ENCODE measurements around the gene ITGB7.

The ITGB7 gene

GRCh38 chr12:53230108-53230845 lies 23.2 kb upstream of the ITGB7 start:
- DNase-seq = no peak

GRCh38 chr12:53229454-53229853 lies 22.4 kb upstream of the ITGB7 start:
- no peak for DNase-seq

DNA sequence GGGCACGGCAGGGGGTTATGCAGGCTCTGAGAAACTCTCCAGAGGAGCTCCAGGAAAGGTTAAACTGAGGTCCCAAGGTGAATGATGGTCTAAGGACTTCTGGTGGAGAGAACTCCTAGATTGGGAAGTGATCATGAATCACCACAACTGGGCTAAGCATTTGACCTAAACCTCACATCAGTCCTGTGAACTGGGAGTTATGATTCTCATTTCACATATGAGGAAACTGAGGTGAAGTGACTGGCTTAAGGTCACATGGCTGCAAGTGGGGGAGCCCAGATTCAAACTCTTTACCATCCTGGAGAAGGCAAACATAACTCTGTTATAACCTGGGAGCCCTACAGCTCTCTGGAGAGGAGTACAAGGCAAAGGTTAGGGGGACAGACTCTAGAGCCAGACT lies 20.8 kb upstream of the ITGB7 start:
- DNase-seq = no peak

DNA sequence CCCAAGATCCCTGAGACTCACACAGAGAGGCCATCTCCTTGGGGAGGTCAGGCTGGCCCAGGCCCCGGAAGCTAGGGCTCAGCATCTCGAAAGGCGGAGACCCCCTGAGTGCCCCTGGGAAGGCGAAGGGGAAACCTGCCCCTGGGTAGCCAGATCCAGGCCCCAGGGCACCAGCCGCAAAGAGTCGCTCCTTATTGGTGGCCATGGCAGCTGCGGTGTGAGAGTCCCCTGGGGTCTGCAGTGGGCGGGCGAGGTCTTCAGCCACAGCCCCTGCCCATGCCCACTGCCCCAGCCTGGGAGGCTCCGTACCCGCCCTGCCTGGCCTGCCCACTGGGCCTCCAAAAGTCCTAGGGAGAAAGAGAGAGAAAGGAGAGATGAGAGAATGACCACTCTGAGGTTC lies 20.3 kb upstream of the ITGB7 start:
- DNase-seq = no peak

- no peak for DNase-seq
Observed at GRCh38 chr12:53226815-53227214, 19.8 kb upstream of the ITGB7 start.

- no peak for DNase-seq
Observed at GRCh38 chr12:53225635-53226424, 18.8 kb upstream of the ITGB7 start.

DNA sequence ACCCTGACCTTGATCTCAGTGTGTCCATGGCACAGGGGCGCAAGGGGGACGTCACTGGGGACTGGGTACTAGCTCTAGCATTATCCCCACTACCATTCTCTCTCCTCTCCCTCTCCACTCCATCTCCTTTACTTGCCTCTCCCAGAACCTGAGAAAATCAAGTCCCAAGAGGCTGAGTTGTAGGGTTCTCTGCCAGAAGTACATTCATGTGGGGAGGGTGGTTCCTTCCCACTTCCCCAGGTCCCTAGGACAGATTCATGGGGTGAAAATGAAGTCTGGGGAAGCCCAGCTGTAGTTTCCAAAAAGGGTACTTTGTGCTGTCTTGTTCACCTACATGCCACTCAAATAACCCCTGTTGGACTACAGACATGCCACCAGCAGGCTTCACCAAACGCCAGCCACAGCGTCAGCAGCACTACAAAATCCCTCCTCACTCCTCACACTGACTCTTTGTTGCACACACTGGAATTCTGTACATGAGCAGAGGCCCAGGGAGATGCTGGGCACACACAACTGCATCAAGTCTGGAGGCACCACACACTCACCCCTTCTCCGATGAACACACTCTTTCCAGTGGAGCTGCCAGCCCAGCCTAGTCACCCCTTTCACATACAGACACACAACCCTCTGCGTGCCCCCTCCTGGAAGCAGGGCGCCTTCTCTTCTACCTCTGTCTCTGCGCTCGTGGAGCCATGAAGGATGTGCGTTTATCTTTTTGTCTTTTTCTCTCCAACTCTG lies 18.0 kb upstream of the ITGB7 start:
- no peak for DNase-seq

GRCh38 chr12:53224061-53224896 lies 17.2 kb upstream of the ITGB7 start:
- DNase-seq = no peak

DNA sequence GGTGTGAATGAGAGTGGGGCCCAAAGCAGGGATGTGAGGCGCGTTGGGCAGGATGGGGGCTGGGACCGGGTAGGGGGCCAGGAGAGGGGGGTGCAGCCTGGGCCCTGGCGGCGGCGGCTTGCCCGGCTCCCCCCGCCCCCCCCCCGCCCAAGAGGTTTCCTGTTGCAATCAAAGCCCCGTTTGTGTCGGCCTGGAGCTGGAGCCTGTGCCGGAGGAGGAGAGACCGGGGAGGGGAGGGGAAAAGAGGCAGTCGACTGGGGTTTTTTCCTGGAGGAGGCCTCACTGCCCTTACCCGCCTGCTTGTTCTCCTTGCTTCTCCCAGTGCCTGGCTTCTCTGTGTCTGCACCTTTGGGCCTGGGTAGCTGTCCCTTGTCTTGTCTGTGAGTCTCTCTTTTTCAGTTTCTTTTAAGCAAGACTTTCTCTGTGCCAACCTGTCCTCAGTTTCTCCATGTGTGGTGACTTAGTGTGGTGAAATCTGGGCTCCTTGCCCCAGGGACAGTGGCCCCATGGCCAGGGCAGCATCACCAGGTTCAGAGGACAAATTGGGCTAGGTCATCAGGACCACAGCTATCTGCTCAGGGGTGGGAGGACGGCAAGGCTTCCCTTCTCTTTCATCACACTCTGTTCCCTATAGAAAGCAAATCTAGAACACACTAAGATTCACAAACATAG lies 16.5 kb upstream of the ITGB7 start:
- DNase-seq = no peak

DNA sequence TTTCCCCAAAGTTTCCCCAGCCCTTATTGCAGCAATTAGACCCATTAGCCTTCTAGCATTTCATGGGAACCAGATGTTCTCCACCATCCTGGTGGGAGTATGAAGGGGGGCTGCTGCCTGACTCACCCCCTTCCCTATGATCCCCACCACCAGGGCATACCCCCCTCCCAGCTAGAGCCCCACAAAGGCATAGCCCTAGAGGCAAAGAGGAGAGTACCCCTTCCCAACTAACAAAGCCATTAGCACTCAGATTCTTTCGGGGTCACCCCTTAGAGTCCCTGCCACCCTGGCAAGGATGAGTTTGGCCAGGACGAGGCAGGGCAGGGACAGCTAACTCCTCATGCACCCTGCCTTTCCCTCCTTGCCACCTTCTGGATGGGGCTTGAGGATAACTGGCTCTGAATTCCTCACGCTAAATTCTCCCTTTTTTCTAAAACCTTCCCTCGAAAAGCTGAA lies 15.8 kb upstream of the ITGB7 start:
- no peak for DNase-seq

DNA sequence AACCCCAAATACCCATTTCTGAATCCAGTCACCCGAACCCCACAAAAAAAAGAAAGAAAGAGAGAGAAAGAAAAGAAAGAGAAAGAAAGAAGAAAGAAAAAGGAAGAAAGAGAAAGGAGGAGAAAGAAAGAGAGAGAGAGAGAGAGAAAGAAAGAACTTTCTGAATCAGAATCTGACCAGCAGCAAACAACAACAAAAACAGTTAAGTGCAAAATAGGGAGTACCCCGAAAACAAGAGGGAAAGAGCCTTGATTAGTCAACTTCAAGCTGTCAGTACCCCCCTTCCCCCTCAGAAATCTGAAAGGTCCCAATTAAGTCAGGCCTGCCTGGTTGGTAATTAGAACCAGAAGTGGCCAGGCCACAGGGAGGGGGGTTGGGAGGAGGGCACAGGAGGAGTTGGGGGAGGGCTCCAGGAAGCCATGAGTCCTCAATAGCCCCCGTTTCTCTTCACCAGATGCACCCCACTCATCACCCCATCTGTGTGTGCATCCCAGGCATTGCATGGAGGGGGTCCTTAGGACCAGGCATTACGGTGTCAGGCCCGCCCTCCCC lies 15.2 kb upstream of the ITGB7 start:
- DNase-seq = no peak

DNA sequence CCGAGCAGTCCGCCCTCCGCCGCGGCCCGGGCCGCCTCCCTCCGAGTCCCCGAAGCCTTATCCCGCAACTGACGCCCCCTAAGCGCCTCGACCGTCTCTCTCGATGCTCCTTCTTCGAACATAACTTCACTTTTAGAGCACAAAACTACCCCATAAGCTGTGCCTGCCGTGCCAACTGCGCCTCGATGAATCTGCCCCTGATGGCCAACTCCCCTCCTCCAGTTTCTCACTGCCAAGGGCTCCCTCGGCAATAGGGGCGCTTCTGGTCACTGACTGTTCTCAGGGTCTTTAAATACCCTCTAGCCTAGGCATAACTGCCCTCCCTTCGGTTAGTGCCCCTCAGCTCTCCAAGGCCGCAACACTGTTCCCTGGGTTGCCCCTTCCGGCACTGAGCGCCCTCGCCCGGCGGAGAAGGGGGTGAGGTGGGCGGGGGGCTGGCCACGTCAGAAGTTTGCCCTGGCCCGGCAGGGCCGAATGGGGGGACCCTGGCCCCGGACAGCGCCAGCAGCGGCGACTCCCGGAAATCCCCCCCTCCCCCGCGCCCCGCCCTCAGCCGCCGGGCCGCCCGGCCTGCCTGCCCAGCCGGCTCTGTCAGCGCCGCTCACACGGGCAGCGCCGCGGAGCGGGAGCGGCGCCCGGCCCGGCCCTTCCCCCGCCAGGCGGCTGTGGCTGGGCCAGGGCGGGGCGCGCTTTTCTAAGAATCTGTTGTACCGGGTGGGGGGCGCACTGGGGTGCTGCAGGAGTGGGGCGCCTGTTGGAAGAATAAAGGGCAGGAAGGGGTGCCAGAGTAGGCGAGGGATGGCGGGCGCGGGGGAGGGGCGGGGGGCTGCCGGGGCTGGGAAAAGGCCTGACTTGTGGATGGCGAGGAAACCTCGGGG lies 14.4 kb upstream of the ITGB7 start:
- DNase-seq = peak; percentile 60

GRCh38 chr12:53220694-53221202 lies 13.7 kb upstream of the ITGB7 start:
- DNase-seq = peak; percentile 81

DNA sequence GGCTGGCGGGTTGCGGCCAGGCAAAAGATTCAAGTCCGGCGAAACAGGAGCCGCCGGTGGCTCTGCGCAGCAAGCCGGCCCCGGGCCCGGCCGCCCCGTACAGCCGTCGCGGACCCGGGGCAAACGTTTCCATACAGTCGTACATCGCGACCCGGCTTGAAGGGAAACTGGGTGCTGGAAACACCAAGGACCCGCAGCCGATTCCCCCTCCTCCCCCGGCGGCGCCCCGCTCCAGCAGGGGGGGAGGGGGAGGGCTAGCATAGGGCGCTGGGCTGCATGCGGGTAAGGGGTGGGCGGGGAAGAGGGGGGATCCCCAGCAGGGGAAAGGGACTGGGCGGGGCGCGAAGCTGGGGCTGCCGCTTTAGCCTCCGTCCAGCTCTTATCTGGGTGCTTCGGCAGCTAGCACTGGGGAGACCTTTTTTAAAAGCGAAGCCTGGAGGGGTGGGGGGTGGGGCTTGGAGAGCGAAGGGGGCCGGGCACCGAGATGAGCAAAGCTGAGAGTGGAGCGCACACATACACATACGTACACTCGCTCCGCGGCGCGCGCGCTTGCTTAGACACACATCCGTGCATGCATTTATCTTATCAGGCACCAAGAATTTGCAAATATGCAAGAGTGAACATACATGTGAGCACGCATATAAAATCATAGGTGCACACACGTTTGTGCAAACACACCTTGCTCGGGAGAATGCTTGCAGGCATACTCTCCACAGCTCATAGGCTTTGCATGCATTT lies 13.1 kb upstream of the ITGB7 start:
- peak; percentile 80 for DNase-seq

GRCh38 chr12:53219292-53219955 lies 12.4 kb upstream of the ITGB7 start:
- DNase-seq = peak; percentile 51

DNA sequence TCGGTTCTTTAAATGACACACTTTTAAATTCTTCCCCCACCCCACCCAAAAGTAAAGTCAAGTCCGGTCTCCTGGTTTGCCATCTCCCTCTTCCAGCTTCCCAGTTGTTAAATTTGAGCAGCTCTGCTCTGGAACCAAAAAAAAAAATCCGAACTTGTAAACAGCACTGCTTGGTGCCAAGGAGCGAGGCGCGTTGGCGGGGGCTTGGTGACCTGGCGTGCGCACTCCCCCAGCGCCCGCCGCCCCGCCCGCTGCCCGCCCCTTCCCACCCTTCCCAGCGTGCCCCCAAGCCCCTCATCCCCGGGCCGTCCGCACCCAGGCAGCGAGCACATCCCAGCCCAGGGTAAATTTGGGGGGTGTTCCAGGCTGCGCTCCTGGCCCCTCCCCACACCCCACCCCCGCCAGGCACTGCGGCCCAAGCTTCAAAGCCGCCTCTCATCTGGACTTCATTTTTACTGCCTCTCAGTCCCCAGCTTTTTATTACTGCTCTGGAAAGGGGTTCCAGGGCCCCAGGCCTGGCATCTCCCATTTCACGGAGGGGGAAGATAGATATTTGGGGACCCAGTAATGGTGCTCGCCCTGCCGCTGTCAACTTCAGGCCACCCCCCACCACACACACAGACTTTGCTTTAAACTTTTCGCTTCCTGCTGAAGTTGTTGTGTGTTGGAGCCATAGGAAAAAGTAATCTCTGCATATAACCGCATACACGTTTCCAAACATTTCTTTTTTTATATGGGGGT lies 11.7 kb upstream of the ITGB7 start:
- no peak for DNase-seq

GRCh38 chr12:53217931-53218307 lies 10.9 kb upstream of the ITGB7 start:
- peak; percentile 22 for DNase-seq
